ENCODE results near the gene PATL1. TPM values are rescaled to one million over a fixed set of nuclear protein-coding genes. Genes with fewer than 3 reads are reported as not detected.

PATL1 gene
- total and polyA plus RNA-seq, 9 donors = 11.1 to 44.2 (median 30.8) TPM

GRCh38 chr11:59617876-59618275 is 51.0 kb downstream of the PATL1 start:
- H3K27me3 ChIP-seq = no peaks in the 10 kb centered on the region
- intact Hi-C loops (cut with DNase I) = loop anchor here in 3 of 4 donors (5.0 to 10.0 kb wide), 3 partner anchors 47 to 81 kb away; partner anchors contain the start of gene PATL1 (in 1 of the 3)
- no peaks in the 10 kb centered on the region for H3K9me3 ChIP-seq
- DNase-seq = no peak
- H3K36me3 ChIP-seq = no peaks in the 10 kb centered on the region
- 35 to 43% (median 42%) methylated on average over 1 of the region's 1 CpG for WGBS, 3 donors
- no peak overlapping the region for H3K27ac ChIP-seq
- no peak overlapping the region for H3K4me3 ChIP-seq
- TF ChIP-seq POLR2A (IDR thresholded peaks at IDR 0.05) (no peak), CTCF (IDR thresholded peaks at IDR 0.05) (no peak), EP300 (IDR thresholded peaks at IDR 0.05) (no peak)
- H3K4me1 ChIP-seq (ENCODE audit: insufficient read depth) = peaks cover 3% of the 10 kb centered on the region

- H3K9me3 ChIP-seq = no peaks in the 10 kb centered on the region
- TF ChIP-seq EP300 (IDR thresholded peaks at IDR 0.05) = no peak
- peak; percentile 36 for TF ChIP-seq POLR2A (IDR thresholded peaks at IDR 0.05)
- TF ChIP-seq CTCF (IDR thresholded peaks at IDR 0.05) = no peak
- H3K4me1 ChIP-seq (ENCODE audit: insufficient read depth) = peaks cover 3% of the 10 kb centered on the region
- peak overlapping the region; percentile 34 for H3K4me3 ChIP-seq
- peak overlapping the region; percentile 77 to 92 for H3K27ac ChIP-seq
- 17% methylated on average over 18 of the region's 18 CpGs for WGBS, 3 donors
- no peaks in the 10 kb centered on the region for H3K36me3 ChIP-seq
- peak in 1 of 5 donors; percentile 96 for DNase-seq
- intact Hi-C loops (cut with DNase I) = loop anchor here in 3 of 4 donors (5.0 to 10.0 kb wide), 3 partner anchors 48 to 79 kb away; partner anchors contain the start of gene PATL1 (in 1 of the 3)
- no peaks in the 10 kb centered on the region for H3K27me3 ChIP-seq
Measured at GRCh38 chr11:59616396-59616982, 52.3 kb downstream of the PATL1 start.

- no peaks in the 10 kb centered on the region for H3K27me3 ChIP-seq
- peak within 1 kb of the TSS; percentile 84 for H3K4me3 ChIP-seq
- peak; percentile 74 for TF ChIP-seq POLR2A (IDR thresholded peaks at IDR 0.05)
- TF ChIP-seq CTCF (IDR thresholded peaks at IDR 0.05) = peak in 1 of 3 donors; percentile 45
- no peak for TF ChIP-seq EP300 (IDR thresholded peaks at IDR 0.05)
- intact Hi-C loops (cut with DNase I) = loop anchor here in 3 of 4 donors (5.0 to 10.0 kb wide), 3 partner anchors 49 to 79 kb away; partner anchors contain the start of gene PATL1 (in 1 of the 3)
- no peaks in the 10 kb centered on the region for H3K36me3 ChIP-seq
- WGBS, 3 donors = 0% methylated on average over 55 of the region's 55 CpGs
- H3K9me3 ChIP-seq = no peaks in the 10 kb centered on the region
- H3K27ac ChIP-seq = peak within 1 kb of the TSS; percentile 77 to 92
- peaks cover 3% of the 10 kb centered on the region for H3K4me1 ChIP-seq (ENCODE audit: insufficient read depth)
- DNase-seq = peak; percentile 99 to 100 (median 99)
Measured at GRCh38 chr11:59615637-59616395, 53.0 kb downstream of the PATL1 start, which contains the start of gene OSBP. OSBP (minus strand) TSS chr11:59615774; CDS start chr11:59615664, 110 bp downstream.

- H3K27me3 ChIP-seq = no peaks in the 10 kb centered on the region
- H3K36me3 ChIP-seq = no peaks in the 10 kb centered on the region
- no peaks in the 10 kb centered on the region for H3K9me3 ChIP-seq
- intact Hi-C loops (cut with DNase I) = loop anchor here in 3 of 4 donors (5.0 to 10.0 kb wide), 3 partner anchors 50 to 78 kb away; partner anchors contain the start of gene PATL1 (in 1 of the 3)
- TF ChIP-seq CTCF (IDR thresholded peaks at IDR 0.05) (peak in 1 of 3 donors; percentile 36), EP300 (IDR thresholded peaks at IDR 0.05) (no peak), POLR2A (IDR thresholded peaks at IDR 0.05) (no peak)
- WGBS, 3 donors = 0 to 1% (median 0%) methylated on average over 31 to 51 of the region's 51 CpGs
- DNase-seq = peak; percentile 30 to 61 (median 57)
- peaks cover 3% of the 10 kb centered on the region for H3K4me1 ChIP-seq (ENCODE audit: insufficient read depth)
- H3K27ac ChIP-seq = peak overlapping the region; percentile 50 to 87
- peak overlapping the region; percentile 84 for H3K4me3 ChIP-seq
Measured at GRCh38 chr11:59615120-59615636, 53.7 kb downstream of the PATL1 start.

All from ovary (tissue), 9 donors.